NB4 (cell line): ENCODE results near the gene PRKG1.

Experiments used
- DNase-seq: peaks from one replicate; pipeline ENCODE4 v3.0.0; 2010; ENCODE audit warnings: low read depth
- H3K4me3 ChIP-seq: one replicate; pipeline ENCODE4 v1.5.1; 2011; ENCODE audit warnings: mild to moderate bottlenecking, low read depth, low read length, moderate library complexity
- MYC ChIP-seq: IDR thresholded peaks from 2 replicates; pipeline ENCODE4 v1.6.1; 2011; ENCODE audit warnings: low read depth, low read length
- POLR2A ChIP-seq: IDR thresholded peaks from 2 replicates; pipeline ENCODE4 v1.6.1; 2011; ENCODE audit warnings: mild to moderate bottlenecking; ENCODE audit not compliant: insufficient read length; ENCODE audit errors: extremely low read depth
- TF ChIP-seq, protein P1 (sequence below): IDR thresholded peaks from 2 replicates; pipeline ENCODE4 v1.6.1; 2011; ENCODE audit warnings: low read depth, low read length
- TF ChIP-seq, protein P2 (sequence below): IDR thresholded peaks from one replicate; pipeline ENCODE4 v1.5.1; 2012; ENCODE audit warnings: low read depth, low read length

Gene PRKG1

DNA sequence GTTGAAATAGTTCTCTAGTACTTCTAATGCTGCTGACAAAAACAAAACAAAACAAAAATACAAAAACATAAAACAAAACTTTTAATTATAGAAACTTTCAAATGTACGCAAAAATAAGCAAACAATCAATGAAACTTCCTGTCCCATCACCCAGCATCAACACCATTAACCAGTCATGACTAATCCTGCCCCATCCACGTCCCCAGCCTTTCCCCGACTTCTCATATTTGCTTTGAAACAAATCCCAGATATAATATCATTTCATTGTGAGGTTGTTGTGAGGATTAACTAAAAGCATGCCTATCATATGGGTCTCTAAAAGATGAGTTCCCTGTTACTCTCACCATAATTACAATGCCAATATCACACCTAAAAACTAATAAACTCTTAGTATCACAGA is 569.4 kb downstream of the PRKG1 start:
- no peak overlapping the region for H3K4me3 ChIP-seq
- TF ChIP-seq POLR2A (no peak), MYC (no peak)
- TF ChIP-seq, protein P1, sequence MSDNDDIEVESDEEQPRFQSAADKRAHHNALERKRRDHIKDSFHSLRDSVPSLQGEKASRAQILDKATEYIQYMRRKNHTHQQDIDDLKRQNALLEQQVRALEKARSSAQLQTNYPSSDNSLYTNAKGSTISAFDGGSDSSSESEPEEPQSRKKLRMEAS: no peak
- TF ChIP-seq, protein P2, sequence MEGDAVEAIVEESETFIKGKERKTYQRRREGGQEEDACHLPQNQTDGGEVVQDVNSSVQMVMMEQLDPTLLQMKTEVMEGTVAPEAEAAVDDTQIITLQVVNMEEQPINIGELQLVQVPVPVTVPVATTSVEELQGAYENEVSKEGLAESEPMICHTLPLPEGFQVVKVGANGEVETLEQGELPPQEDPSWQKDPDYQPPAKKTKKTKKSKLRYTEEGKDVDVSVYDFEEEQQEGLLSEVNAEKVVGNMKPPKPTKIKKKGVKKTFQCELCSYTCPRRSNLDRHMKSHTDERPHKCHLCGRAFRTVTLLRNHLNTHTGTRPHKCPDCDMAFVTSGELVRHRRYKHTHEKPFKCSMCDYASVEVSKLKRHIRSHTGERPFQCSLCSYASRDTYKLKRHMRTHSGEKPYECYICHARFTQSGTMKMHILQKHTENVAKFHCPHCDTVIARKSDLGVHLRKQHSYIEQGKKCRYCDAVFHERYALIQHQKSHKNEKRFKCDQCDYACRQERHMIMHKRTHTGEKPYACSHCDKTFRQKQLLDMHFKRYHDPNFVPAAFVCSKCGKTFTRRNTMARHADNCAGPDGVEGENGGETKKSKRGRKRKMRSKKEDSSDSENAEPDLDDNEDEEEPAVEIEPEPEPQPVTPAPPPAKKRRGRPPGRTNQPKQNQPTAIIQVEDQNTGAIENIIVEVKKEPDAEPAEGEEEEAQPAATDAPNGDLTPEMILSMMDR: no peak
- no peak for DNase-seq

DNA sequence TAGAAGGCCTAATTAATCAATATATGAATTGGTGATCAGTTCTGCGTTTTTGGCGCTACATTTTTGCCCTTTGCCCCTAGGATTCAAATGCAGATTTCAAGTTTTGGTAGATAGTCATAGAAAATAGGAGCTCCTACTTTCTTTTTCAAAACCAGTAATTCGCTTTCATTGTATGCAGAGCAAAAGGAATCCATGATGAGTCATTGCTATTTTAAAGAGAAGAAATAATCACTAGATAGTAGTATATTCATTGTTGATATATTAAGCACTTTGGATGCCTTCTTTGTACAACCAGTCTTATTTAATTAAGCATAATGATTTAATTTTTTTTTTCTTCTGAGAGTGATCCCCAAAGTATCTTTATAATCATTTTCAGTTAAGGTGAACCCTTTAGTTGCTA is 574.8 kb downstream of the PRKG1 start:
- no peak for DNase-seq
- H3K4me3 ChIP-seq: no peak overlapping the region
- no peak for TF ChIP-seq POLR2A
- TF ChIP-seq, protein P1: no peak
- TF ChIP-seq, protein P2: no peak
- TF ChIP-seq MYC: no peak

DNA sequence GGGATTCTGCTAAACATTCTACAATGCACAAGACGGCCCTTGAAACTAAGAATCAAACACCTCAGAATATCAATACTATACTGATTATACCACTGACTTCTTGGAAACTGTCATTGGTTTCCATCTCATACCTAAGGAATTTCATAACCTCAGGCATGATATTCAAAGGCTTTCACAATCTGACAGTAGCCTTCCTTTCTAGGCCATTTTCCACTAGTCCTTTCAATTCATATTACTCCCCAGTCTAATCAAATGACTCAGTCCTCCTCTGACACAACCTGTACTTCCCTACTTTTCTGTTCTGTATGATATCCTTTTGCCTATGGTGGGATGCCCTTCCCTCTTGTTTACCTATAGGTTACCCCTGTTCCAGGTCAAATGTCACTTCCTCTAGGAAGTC is 576.8 kb downstream of the PRKG1 start:
- no peak for DNase-seq
- TF ChIP-seq MYC: no peak
- TF ChIP-seq, protein P2: no peak
- TF ChIP-seq, protein P1: no peak
- no peak for TF ChIP-seq POLR2A
- H3K4me3 ChIP-seq: no peak overlapping the region

DNA sequence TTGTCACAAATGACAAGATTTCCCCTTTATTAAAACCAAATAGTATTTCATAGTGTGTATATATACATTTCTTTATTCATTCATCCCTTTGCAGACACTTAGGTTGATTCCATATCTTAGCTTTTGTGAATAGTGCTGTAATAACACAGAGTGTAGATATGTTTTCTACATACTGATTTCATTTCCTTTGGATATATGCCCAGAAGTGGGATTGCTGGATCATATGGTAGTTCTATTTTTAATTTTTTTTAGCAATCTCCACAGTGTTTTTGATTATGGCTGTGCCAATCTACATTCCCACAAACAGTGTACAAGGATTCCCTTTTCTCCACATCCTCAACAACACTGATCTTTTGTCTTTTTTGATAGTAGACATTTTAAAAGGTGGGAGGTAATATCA is 578.7 kb downstream of the PRKG1 start:
- DNase-seq: no peak
- TF ChIP-seq POLR2A (no peak), MYC (no peak)
- TF ChIP-seq, protein P1: no peak
- TF ChIP-seq, protein P2: no peak
- H3K4me3 ChIP-seq: no peak overlapping the region

DNA sequence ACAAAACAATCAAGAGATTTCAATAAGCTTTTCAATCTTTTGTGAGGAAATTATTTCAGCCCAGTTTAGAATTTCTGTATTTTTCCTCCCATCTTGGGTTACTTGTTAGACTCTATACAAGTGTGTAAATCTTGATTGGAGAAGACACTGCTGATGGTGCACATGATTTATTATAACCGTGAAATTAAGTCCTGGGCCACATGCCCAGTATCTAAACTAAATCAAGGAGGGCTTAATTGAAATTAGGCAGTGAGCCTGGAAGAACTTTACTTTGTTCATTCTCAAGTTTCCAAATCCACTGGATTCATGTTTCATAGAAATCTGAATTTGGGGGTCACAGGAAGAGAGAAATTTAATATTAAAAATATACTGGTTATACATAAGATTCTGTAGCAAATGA is 580.6 kb downstream of the PRKG1 start:
- TF ChIP-seq, protein P2: no peak
- TF ChIP-seq MYC (no peak), POLR2A (no peak)
- TF ChIP-seq, protein P1: no peak
- no peak overlapping the region for H3K4me3 ChIP-seq
- DNase-seq: no peak

DNA sequence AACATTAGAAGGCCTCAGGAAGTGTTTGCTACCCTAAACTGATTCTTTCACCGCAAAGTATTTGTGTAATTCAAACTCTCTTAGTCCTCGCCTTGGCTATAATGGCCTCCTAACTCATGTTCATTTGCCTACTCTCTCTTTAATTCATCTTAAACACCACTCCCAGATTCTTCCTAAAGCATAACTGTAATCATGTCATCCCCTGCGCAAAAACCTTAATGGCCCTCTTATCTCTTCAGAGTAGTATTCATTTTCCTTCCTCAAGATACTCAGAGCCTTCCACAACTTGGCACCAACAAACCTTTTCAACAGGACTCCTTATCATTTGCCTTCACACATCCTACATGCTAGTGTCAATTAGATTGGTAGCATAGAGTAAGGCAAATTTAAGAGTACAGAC is 582.2 kb downstream of the PRKG1 start:
- no peak overlapping the region for H3K4me3 ChIP-seq
- TF ChIP-seq, protein P2: no peak
- DNase-seq: no peak
